ENCODE results near the gene TIPARP. TPM values are rescaled to one million over a fixed set of nuclear protein-coding genes. Genes with fewer than 3 reads are reported as not detected.

Gene TIPARP
- total and polyA plus RNA-seq, 2 of the 13 experiments (the other 11 are each of a cell fraction or from before 2014, with no cell fraction given): 7.3 to 19.7 TPM

- TF ChIP-seq FLYWCH1 (CRISPR knock-in tag; IDR thresholded peaks at IDR 0.05) (no peak; the same call in 1 of the 2 replicates), RARA (CRISPR knock-in tag; IDR thresholded peaks at IDR 0.05) (peak; percentile 51; the same call in 1 of the 2 replicates), ZNF788 (CRISPR knock-in tag; IDR thresholded peaks at IDR 0.05; ENCODE audit: borderline replicate concordance) (peak; percentile 93; the same call in 1 of the 2 replicates), NRL (CRISPR knock-in tag; IDR thresholded peaks at IDR 0.05; ENCODE audit: borderline replicate concordance) (peak; percentile 15; the same call in 1 of the 2 replicates), NFRKB (IDR thresholded peaks at IDR 0.05) (no peak), ZC3H13 (CRISPR knock-in tag; IDR thresholded peaks at IDR 0.05) (peak; percentile 84), MED8 (CRISPR knock-in tag; IDR thresholded peaks at IDR 0.05; ENCODE audit: insufficient replicate concordance) (no peak), TSC22D2 (CRISPR knock-in tag; IDR thresholded peaks at IDR 0.05; ENCODE audit: borderline replicate concordance) (peak; percentile 42; the same call in 1 of the 2 replicates), ZNF556 (CRISPR knock-in tag; IDR thresholded peaks at IDR 0.05; ENCODE audit: borderline replicate concordance) (peak; percentile 95; the same call in 1 of the 2 replicates), ZNF580 (CRISPR knock-in tag; IDR thresholded peaks at IDR 0.05; ENCODE audit: borderline replicate concordance, low read depth) (peak; percentile 87; the same call in 1 of the 2 replicates), SKI (IDR thresholded peaks at IDR 0.05; ENCODE audit: partially characterized antibody) (peak; percentile 94), KLF12 (CRISPR knock-in tag; IDR thresholded peaks at IDR 0.05; ENCODE audit: borderline replicate concordance) (0 out of 2 replicates have a peak, but pooled peaks have one; percentile 64), ZBTB34 (CRISPR knock-in tag; IDR thresholded peaks at IDR 0.05) (peak; percentile 27; the same call in 1 of the 2 replicates)
- TF ChIP-seq, protein P1, sequence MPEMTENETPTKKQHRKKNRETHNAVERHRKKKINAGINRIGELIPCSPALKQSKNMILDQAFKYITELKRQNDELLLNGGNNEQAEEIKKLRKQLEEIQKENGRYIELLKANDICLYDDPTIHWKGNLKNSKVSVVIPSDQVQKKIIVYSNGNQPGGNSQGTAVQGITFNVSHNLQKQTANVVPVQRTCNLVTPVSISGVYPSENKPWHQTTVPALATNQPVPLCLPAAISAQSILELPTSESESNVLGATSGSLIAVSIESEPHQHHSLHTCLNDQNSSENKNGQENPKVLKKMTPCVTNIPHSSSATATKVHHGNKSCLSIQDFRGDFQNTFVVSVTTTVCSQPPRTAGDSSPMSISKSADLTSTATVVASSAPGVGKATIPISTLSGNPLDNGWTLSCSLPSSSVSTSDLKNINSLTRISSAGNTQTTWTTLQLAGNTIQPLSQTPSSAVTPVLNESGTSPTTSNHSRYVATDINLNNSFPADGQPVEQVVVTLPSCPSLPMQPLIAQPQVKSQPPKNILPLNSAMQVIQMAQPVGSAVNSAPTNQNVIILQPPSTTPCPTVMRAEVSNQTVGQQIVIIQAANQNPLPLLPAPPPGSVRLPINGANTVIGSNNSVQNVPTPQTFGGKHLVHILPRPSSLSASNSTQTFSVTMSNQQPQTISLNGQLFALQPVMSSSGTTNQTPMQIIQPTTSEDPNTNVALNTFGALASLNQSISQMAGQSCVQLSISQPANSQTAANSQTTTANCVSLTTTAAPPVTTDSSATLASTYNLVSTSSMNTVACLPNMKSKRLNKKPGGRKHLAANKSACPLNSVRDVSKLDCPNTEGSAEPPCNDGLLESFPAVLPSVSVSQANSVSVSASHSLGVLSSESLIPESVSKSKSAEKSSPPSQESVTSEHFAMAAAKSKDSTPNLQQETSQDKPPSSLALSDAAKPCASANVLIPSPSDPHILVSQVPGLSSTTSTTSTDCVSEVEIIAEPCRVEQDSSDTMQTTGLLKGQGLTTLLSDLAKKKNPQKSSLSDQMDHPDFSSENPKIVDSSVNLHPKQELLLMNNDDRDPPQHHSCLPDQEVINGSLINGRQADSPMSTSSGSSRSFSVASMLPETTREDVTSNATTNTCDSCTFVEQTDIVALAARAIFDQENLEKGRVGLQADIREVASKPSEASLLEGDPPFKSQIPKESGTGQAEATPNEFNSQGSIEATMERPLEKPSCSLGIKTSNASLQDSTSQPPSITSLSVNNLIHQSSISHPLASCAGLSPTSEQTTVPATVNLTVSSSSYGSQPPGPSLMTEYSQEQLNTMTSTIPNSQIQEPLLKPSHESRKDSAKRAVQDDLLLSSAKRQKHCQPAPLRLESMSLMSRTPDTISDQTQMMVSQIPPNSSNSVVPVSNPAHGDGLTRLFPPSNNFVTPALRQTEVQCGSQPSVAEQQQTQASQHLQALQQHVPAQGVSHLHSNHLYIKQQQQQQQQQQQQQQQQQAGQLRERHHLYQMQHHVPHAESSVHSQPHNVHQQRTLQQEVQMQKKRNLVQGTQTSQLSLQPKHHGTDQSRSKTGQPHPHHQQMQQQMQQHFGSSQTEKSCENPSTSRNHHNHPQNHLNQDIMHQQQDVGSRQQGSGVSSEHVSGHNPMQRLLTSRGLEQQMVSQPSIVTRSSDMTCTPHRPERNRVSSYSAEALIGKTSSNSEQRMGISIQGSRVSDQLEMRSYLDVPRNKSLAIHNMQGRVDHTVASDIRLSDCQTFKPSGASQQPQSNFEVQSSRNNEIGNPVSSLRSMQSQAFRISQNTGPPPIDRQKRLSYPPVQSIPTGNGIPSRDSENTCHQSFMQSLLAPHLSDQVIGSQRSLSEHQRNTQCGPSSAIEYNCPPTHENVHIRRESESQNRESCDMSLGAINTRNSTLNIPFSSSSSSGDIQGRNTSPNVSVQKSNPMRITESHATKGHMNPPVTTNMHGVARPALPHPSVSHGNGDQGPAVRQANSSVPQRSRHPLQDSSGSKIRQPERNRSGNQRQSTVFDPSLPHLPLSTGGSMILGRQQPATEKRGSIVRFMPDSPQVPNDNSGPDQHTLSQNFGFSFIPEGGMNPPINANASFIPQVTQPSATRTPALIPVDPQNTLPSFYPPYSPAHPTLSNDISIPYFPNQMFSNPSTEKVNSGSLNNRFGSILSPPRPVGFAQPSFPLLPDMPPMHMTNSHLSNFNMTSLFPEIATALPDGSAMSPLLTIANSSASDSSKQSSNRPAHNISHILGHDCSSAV (CRISPR knock-in tag; IDR thresholded peaks at IDR 0.05; ENCODE audit: borderline replicate concordance): peak; percentile 76; the same call in 1 of the 2 replicates
- TF ChIP-seq, protein P2, sequence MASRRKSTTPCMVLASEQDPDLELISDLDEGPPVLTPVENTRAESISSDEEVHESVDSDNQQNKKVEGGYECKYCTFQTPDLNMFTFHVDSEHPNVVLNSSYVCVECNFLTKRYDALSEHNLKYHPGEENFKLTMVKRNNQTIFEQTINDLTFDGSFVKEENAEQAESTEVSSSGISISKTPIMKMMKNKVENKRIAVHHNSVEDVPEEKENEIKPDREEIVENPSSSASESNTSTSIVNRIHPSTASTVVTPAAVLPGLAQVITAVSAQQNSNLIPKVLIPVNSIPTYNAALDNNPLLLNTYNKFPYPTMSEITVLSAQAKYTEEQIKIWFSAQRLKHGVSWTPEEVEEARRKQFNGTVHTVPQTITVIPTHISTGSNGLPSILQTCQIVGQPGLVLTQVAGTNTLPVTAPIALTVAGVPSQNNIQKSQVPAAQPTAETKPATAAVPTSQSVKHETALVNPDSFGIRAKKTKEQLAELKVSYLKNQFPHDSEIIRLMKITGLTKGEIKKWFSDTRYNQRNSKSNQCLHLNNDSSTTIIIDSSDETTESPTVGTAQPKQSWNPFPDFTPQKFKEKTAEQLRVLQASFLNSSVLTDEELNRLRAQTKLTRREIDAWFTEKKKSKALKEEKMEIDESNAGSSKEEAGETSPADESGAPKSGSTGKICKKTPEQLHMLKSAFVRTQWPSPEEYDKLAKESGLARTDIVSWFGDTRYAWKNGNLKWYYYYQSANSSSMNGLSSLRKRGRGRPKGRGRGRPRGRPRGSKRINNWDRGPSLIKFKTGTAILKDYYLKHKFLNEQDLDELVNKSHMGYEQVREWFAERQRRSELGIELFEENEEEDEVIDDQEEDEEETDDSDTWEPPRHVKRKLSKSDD (CRISPR knock-in tag; IDR thresholded peaks at IDR 0.05; ENCODE audit: low read depth): peak; percentile 51; the same call in 1 of the 2 replicates
Observed at GRCh38 chr3:156674046-156674910, at the start of gene TIPARP (continued).
